Measurements from ENCODE around the gene TCHP.
"Not testable (repeated sequence)": the region's sequence is repeated elsewhere in the genome, so short reads cannot be mapped to it uniquely, and the experiment has no call there.

The TCHP gene

GRCh38 chr12:109926016-109926415 is 25.9 kb downstream of the TCHP start:
- no peak for TF ChIP-seq CTCF (IDR thresholded peaks at IDR 0.05; ENCODE audit: low read length, missing control alignments)
- H3K4me3 ChIP-seq (replicated peaks; ENCODE audit: low read depth, low read length), result no peak overlapping the region
- no peak for DNase-seq (ENCODE audit: low read depth)

GRCh38 chr12:109926488-109927210 is 26.6 kb downstream of the TCHP start:
- DNase-seq (ENCODE audit: low read depth), result no peak
- H3K4me3 ChIP-seq (replicated peaks; ENCODE audit: low read depth, low read length), result no peak overlapping the region
- TF ChIP-seq CTCF (IDR thresholded peaks at IDR 0.05; ENCODE audit: low read length, missing control alignments), result no peak

- peak; percentile 85 for TF ChIP-seq CTCF (IDR thresholded peaks at IDR 0.05; ENCODE audit: low read length, missing control alignments)
- peak; percentile 57 for DNase-seq (ENCODE audit: low read depth)
- H3K4me3 ChIP-seq (replicated peaks; ENCODE audit: low read depth, low read length), result no peak overlapping the region
These were observed 27.5 kb downstream of the TCHP start for GRCh38 chr12:109927622-109928021.

- DNase-seq (ENCODE audit: low read depth), result no peak
These were observed 28.1 kb downstream of the TCHP start for GRCh38 chr12:109928058-109928656.

GRCh38 chr12:109929326-109929725 is 29.3 kb downstream of the TCHP start:
- not testable (repeated sequence) for H3K4me3 ChIP-seq (replicated peaks; ENCODE audit: low read depth, low read length); DNase-seq (ENCODE audit: low read depth)

More at GRCh38 chr12:109928058-109928656, 28.1 kb downstream of the TCHP start:
- TF ChIP-seq CTCF (IDR thresholded peaks at IDR 0.05; ENCODE audit: low read length, missing control alignments), result no peak
- H3K4me3 ChIP-seq (replicated peaks; ENCODE audit: low read depth, low read length), result no peak overlapping the region

GRCh38 chr12:109930028-109930800 is 30.1 kb downstream of the TCHP start:
- no peak for DNase-seq (ENCODE audit: low read depth)
- no peak overlapping the region for H3K4me3 ChIP-seq (replicated peaks; ENCODE audit: low read depth, low read length)
- no peak for TF ChIP-seq CTCF (IDR thresholded peaks at IDR 0.05; ENCODE audit: low read length, missing control alignments)

- TF ChIP-seq CTCF (IDR thresholded peaks at IDR 0.05; ENCODE audit: low read length, missing control alignments), result no peak
- H3K4me3 ChIP-seq (replicated peaks; ENCODE audit: low read depth, low read length), result no peak overlapping the region
- DNase-seq (ENCODE audit: low read depth), result no peak
These were observed 31.1 kb downstream of the TCHP start for GRCh38 chr12:109931143-109931542.
